Dedifferentiated amniotic fluid mesenchymal stem cell (primary cell): ENCODE measurements around the gene CRNN.
A peak's percentile ranks its signal among the peaks of the same experiment; 100 is the strongest.

Experiments used
- DNase-seq: peaks from one replicate; pipeline ENCODE4 v3.0.0-alpha.2; 2016; ENCODE audit errors: extremely low spot score

The CRNN gene

GRCh38 chr1:152413909-152414308 is at the start of gene CRNN:
Gene CRNN (minus strand): TSS chr1:152414263. CDS start chr1:152412233, 2,030 bp downstream.
- DNase-seq: no peak

- no peak for DNase-seq
Measured at GRCh38 chr1:152462636-152463035, 48.6 kb upstream of the CRNN start.

GRCh38 chr1:152461544-152461943 is 47.5 kb upstream of the CRNN start:
- peak; percentile 42 for DNase-seq

- DNase-seq: no peak
Measured at GRCh38 chr1:152460529-152460899, 46.5 kb upstream of the CRNN start.

GRCh38 chr1:152459596-152460528 is 45.8 kb upstream of the CRNN start:
- DNase-seq: no peak

- peak; percentile 74 for DNase-seq
Measured at GRCh38 chr1:152458384-152459185, 44.5 kb upstream of the CRNN start.

GRCh38 chr1:152457561-152457960 is 43.5 kb upstream of the CRNN start:
- no peak for DNase-seq

- no peak for DNase-seq
Measured at GRCh38 chr1:152457071-152457470, 43.0 kb upstream of the CRNN start.

GRCh38 chr1:152451254-152451653 is 37.2 kb upstream of the CRNN start:
- DNase-seq: no peak

GRCh38 chr1:152449661-152450060 is 35.6 kb upstream of the CRNN start:
- DNase-seq: no peak

- DNase-seq: no peak
Measured at GRCh38 chr1:152448496-152448895, 34.4 kb upstream of the CRNN start.

GRCh38 chr1:152448095-152448494 is 34.0 kb upstream of the CRNN start:
- DNase-seq: no peak

- DNase-seq: no peak
Measured at GRCh38 chr1:152447484-152447883, 33.4 kb upstream of the CRNN start.

GRCh38 chr1:152444045-152444444 is 30.0 kb upstream of the CRNN start:
- DNase-seq: no peak

- DNase-seq: no peak
Measured at GRCh38 chr1:152442765-152443164, 28.7 kb upstream of the CRNN start.

GRCh38 chr1:152442301-152442700 is 28.2 kb upstream of the CRNN start:
- DNase-seq: no peak

GRCh38 chr1:152441756-152442155 is 27.7 kb upstream of the CRNN start:
- DNase-seq: no peak

GRCh38 chr1:152440635-152441471 is 26.8 kb upstream of the CRNN start:
- DNase-seq: peak; percentile 59

GRCh38 chr1:152436593-152437496 is 22.8 kb upstream of the CRNN start:
- DNase-seq: no peak

- no peak for DNase-seq
Measured at GRCh38 chr1:152427458-152427857, 13.4 kb upstream of the CRNN start.

- DNase-seq: no peak
Measured at GRCh38 chr1:152426731-152427130, 12.7 kb upstream of the CRNN start.
